NCI-H1092 treated with DMSO at 0.1 percent for 48 hours (cell line): ENCODE measurements around the gene GATAD1.
"Not testable (repeated sequence)": the region's sequence is repeated elsewhere in the genome, so short reads cannot be mapped to it uniquely, and the experiment has no call there.

ENCODE experiments used
- DNase-seq: peaks from one replicate; lab custom pipeline; 2025; lab: John Stamatoyannopoulos, UW

The GATAD1 gene

GRCh38 chr7:92483624-92484023 is 36.3 kb downstream of the GATAD1 start:
- DNase-seq = not testable (repeated sequence)

- DNase-seq = not testable (repeated sequence)
Observed at GRCh38 chr7:92484226-92484625, 36.9 kb downstream of the GATAD1 start.

- no peak for DNase-seq
Observed at GRCh38 chr7:92485267-92485892, 38.1 kb downstream of the GATAD1 start.

- DNase-seq = no peak
Observed at GRCh38 chr7:92485974-92486373, 38.7 kb downstream of the GATAD1 start.

GRCh38 chr7:92487804-92488203 is 40.5 kb downstream of the GATAD1 start:
- no peak for DNase-seq

- DNase-seq = no peak
Observed at GRCh38 chr7:92489634-92490033, 42.4 kb downstream of the GATAD1 start.

- DNase-seq = no peak
Observed at GRCh38 chr7:92496876-92497275, 49.6 kb downstream of the GATAD1 start.

- DNase-seq = no peak
Observed at GRCh38 chr7:92498557-92498956, 51.3 kb downstream of the GATAD1 start.

- DNase-seq = no peak
Observed at GRCh38 chr7:92503767-92504166, 56.5 kb downstream of the GATAD1 start.

GRCh38 chr7:92504563-92504962 is 57.3 kb downstream of the GATAD1 start:
- DNase-seq = no peak

GRCh38 chr7:92506363-92506762 is 59.1 kb downstream of the GATAD1 start:
- DNase-seq = no peak

GRCh38 chr7:92508946-92509345 is 61.7 kb downstream of the GATAD1 start:
- no peak for DNase-seq
